Stimulated activated CD4-positive, alpha-beta T cell treated with anti-CD3 and anti-CD28 coated beads, Interleukin-15, amount 100 ng/mL, for 24 hours (primary cell): ENCODE results near the gene NEMP1.
"Not testable (repeated sequence)": the region's sequence is repeated elsewhere in the genome, so short reads cannot be mapped to it uniquely, and the experiment has no call there.

ENCODE experiments used
- DNase-seq: peaks from one replicate; pipeline ENCODE4 v3.0.0-alpha.2; 2020

NEMP1 gene

GRCh38 chr12:57051011-57051410, 27.6 kb downstream of the NEMP1 start:
- no peak for DNase-seq

GRCh38 chr12:57049890-57050289, 28.7 kb downstream of the NEMP1 start, which contains the start of gene MYO1A:
Gene MYO1A, minus strand, starts transcription at chr12:57050129. Its CDS starts 1,806 bp downstream, at chr12:57048323.
- no peak for DNase-seq

DNA sequence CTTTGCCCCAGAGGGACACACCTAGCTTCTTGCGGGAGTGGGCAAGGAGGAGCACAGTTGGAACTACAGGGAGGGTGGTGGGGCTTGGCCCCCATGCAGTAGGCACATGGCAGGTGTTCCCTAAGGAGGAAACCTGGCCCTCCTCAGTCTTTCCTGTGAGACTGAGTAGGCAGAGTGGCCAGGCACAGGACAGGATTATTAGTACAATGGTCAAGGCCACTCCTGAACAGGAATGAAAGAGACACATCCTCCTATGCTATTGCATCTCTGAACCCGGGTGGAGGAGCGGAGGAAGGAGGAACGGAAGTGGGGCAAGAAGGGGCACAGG, 29.5 kb downstream of the NEMP1 start:
- no peak for DNase-seq

- no peak for DNase-seq
Observed at GRCh38 chr12:57048423-57049118, 30.0 kb downstream of the NEMP1 start.

DNA sequence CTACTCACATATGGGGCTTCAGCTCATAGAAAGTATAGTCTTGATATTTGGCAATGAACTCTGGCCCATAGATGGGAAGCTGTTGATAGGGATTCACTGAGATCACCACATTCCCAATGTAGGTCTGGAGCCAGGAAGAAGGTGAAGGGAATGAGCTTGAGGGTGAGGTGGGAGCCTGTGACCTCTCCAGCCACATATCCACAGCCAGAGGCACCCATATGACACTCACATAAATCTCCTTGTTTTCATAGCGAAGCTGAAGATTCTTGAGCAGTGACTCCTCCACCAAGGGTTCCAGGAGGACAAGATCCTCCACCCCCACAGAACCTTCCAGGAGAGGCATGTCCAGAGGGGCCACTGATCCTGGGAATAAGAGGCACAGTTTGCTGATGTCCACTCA, 30.6 kb downstream of the NEMP1 start:
- no peak for DNase-seq

- peak; percentile 66 for DNase-seq
Observed at GRCh38 chr12:57046947-57047890, 31.4 kb downstream of the NEMP1 start.

DNA sequence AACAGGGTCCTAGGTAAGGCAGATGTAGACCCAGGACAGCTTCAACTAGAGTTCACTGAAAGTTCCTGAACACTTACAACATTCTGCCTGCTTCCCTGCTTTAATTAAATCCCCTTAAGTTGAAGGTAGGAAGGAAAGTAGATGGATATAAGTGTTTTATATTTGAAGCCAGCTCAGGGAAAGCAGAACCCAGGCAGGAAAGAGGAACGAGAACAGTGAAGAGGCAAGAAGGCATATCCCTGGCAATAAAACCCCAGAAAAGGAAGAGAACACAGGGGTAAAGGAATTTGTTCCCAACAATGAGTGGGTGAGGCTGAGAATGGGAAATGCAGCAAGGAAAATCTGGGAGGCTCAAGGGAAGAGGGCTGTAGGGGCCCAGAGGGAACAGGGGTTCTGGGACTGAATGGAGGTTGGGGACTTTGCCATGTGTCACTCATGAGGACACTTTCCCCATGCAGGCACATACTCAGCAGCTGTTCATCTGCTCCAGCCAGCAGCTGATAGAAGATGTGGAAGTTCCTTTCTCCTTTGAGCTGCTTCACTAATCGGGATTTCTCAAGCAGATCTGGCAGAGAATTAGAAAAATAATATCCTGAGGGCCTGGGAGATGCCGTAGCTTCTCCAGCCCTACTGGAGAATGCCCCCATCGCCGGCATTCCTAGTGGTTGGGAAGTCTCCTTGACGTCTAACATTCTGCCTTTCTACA, 32.4 kb downstream of the NEMP1 start:
- DNase-seq: no peak

DNA sequence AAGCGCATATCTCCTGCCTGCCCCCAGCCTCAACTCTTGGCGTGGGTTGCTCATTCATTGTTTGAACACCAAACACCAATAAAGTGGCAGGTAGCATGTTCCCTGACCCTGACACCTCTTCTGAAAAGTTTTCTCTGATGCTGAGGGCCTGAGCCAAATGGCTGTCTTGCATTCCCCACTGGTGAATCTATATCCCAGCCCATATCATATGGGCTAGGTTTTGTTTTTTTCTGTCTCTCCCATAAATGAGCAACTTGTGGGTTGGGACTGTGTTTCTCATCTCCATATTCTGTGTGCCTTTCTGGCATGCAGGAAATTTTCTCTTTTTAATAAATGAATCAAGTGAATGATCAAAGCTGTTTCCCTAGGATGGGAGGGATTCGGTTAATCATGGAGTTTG, 33.7 kb downstream of the NEMP1 start:
- DNase-seq: no peak

GRCh38 chr12:57044468-57044867, 34.1 kb downstream of the NEMP1 start:
- no peak for DNase-seq

GRCh38 chr12:57042695-57043094, 35.9 kb downstream of the NEMP1 start:
- DNase-seq: no peak

GRCh38 chr12:57040750-57041149, 37.8 kb downstream of the NEMP1 start:
- DNase-seq: no peak

GRCh38 chr12:57040211-57040610, 38.4 kb downstream of the NEMP1 start:
- no peak for DNase-seq

DNA sequence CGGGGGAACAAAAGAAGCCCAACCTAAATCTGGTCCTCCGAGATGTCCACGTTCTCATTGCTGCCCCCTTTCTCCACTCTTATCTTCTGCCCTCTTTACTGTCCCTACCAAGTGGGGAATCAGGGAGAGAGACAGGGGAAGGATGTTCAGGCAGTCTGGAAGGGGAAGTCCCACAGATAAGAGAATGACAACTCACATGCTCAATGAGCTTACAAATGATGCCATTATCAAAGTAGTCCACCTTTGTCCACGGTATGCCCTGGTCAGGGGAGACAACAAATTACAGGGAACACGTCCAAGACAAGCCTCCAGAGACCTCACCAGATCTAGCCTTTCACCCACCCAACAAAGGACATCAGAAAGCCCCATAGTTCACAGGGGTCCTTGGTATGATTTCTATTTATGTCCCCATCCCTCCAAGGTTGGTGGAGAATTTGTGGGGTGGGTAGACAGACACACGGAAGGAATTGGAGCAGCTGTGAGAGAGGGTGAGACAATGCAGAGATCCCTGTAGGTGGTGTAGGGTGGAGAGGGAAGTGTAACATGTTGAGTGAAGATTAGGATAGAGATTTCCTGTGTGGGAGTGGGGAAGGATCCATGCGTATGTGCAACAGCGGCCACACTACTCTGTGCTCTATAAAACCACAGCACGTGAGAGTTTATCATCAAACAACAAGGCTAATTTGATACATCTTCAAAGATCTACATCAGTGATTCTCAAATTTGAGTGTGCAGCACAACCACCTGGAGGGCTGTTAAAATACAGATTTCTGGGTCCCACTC, 39.4 kb downstream of the NEMP1 start:
- DNase-seq: no peak

GRCh38 chr12:57037264-57037663, 41.3 kb downstream of the NEMP1 start:
- no peak for DNase-seq

- DNase-seq: no peak
Observed at GRCh38 chr12:57033431-57033830, 45.2 kb downstream of the NEMP1 start.

GRCh38 chr12:57031789-57032188, 46.8 kb downstream of the NEMP1 start:
- no peak for DNase-seq

- DNase-seq: peak; percentile 16
Observed at GRCh38 chr12:57031138-57031725, 47.4 kb downstream of the NEMP1 start.

GRCh38 chr12:57029457-57029856, 49.1 kb downstream of the NEMP1 start:
- DNase-seq: no peak

DNA sequence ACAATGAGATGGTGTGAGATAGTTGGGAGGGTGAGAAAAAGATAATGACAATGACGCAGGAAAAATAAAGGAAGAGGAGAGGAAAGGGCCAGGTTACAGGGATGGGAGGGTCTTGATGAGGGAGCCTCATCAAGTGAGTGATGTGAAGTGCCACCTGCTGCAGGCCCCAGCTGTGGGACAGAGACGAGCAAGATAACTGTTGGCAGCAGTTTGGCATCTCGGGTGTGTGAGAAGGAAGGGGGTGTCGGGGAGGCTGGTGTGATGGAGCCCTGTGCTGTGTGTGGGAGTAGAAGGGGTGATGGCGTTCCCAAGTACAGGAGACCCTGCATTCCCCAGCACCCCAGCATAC, 50.8 kb downstream of the NEMP1 start:
- peak; percentile 42 for DNase-seq

DNA sequence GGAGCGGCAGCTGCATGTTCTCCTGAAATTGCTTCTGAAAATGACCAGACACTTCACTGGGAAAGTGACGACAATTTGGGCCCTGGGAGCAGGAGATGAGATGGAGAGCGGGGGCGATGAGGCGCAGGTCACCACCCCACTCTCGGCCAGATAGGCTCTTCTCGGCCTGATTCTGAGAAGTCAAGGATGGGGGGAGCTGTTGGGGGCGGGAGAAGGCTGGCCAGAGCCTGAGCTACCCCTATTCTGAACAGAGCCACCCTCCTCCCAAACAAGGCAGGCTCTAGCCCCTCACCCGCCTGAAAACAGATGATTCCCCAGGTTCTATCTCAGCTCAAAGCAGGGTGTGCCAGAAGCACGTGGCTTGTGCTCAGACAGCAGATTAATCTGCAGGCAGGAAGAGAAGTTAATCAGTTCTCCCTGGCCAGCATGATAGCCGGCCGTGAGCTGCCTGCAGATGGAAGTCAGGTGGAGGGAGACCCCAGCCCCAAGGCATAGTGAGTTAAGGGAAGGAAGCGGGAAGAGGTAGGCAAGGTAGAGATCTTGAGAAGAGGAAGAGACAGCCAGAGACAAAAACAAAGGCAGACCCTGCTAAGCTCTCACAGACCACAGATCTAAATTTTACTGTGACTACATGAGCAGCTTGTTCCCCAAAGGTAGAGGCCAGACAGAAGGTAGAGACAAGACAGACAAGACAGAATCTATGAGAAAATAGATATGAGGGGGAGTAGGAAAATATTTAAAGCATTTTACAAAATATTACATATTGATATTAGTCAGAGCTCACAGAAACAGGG, 51.4 kb downstream of the NEMP1 start:
- peak; percentile 31 for DNase-seq

GRCh38 chr12:57025196-57025595, 53.4 kb downstream of the NEMP1 start:
- no peak for DNase-seq

GRCh38 chr12:57022324-57022723, 56.3 kb downstream of the NEMP1 start:
- not testable (repeated sequence) for DNase-seq
